ENCODE data around the gene ZNF223. TPM values are rescaled to one million over a fixed set of nuclear protein-coding genes. Genes with fewer than 3 reads are reported as not detected.

The ZNF223 gene
- total and polyA plus RNA-seq, 9 of the 15 experiments (the other 6 are each of a cell fraction or from before 2014, with no cell fraction given) = 0.21 to 1.8 (median 0.71) TPM

GRCh38 chr19:44025217-44025936 is 26.5 kb upstream of the ZNF223 start, which contains the start of gene ZNF222 (continued):
- TF ChIP-seq ARID3A (IDR thresholded peaks at IDR 0.05; ENCODE audit: borderline replicate concordance, low read depth, low read length) = no peak
- no peak for TF ChIP-seq TOE1 (IDR thresholded peaks at IDR 0.05; ENCODE audit: borderline replicate concordance)
- TF ChIP-seq TOE1 (CRISPR knock-in tag; IDR thresholded peaks at IDR 0.05; ENCODE audit: borderline replicate concordance, low read depth) = no peak
- TF ChIP-seq, protein P1, sequence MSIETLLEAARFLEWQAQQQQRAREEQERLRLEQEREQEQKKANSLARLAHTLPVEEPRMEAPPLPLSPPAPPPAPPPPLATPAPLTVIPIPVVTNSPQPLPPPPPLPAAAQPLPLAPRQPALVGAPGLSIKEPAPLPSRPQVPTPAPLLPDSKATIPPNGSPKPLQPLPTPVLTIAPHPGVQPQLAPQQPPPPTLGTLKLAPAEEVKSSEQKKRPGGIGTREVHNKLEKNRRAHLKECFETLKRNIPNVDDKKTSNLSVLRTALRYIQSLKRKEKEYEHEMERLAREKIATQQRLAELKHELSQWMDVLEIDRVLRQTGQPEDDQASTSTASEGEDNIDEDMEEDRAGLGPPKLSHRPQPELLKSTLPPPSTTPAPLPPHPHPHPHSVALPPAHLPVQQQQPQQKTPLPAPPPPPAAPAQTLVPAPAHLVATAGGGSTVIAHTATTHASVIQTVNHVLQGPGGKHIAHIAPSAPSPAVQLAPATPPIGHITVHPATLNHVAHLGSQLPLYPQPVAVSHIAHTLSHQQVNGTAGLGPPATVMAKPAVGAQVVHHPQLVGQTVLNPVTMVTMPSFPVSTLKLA (conservative IDR thresholded peaks at IDR 0.05) = peak in 1 of 2 experiments; percentile 41; a peak in 1 of 4 replicates
- peak; percentile 85 for TF ChIP-seq ZNF143 (CRISPR knock-in tag; IDR thresholded peaks at IDR 0.05)
- no peak for TF ChIP-seq ZNF77 (CRISPR knock-in tag; IDR thresholded peaks at IDR 0.05)
- TF ChIP-seq RAD51 (IDR thresholded peaks at IDR 0.05; ENCODE audit: borderline replicate concordance, low read depth) = no peak
- peak; percentile 92 for TF ChIP-seq GABPA (tag; conservative IDR thresholded peaks at IDR 0.05; ENCODE audit: low read depth)
- TF ChIP-seq, protein P2, sequence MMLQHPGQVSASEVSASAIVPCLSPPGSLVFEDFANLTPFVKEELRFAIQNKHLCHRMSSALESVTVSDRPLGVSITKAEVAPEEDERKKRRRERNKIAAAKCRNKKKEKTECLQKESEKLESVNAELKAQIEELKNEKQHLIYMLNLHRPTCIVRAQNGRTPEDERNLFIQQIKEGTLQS (IDR thresholded peaks at IDR 0.05) = peak; percentile 53; the same call in 1 of the 2 replicates
- TF ChIP-seq, protein P2 (CRISPR knock-in tag; conservative IDR thresholded peaks at IDR 0.05) = no peak
- TF ChIP-seq ZNF239 (CRISPR knock-in tag; IDR thresholded peaks at IDR 0.05) = no peak
- no peak for TF ChIP-seq ZBTB17 (CRISPR knock-in tag; IDR thresholded peaks at IDR 0.05)
- TF ChIP-seq ZC3H8 (IDR thresholded peaks at IDR 0.05) = no peak
- TF ChIP-seq SRSF7 (optimal IDR thresholded peaks at IDR 0.05; ENCODE audit: low read depth, low read length) = no peak
- no peak for TF ChIP-seq MYBL2 (IDR thresholded peaks at IDR 0.05; ENCODE audit: low read depth)
- TF ChIP-seq MYBL2 (CRISPR knock-in tag; IDR thresholded peaks at IDR 0.05; ENCODE audit: borderline replicate concordance) = no peak
- no peak for TF ChIP-seq SMARCC2 (IDR thresholded peaks at IDR 0.05; ENCODE audit: low read depth)
- no peak for TF ChIP-seq MEIS2 (IDR thresholded peaks at IDR 0.05; ENCODE audit: partially characterized antibody)
- no peak for TF ChIP-seq ZNF785 (CRISPR knock-in tag; IDR thresholded peaks at IDR 0.05)
- TF ChIP-seq, protein P3, sequence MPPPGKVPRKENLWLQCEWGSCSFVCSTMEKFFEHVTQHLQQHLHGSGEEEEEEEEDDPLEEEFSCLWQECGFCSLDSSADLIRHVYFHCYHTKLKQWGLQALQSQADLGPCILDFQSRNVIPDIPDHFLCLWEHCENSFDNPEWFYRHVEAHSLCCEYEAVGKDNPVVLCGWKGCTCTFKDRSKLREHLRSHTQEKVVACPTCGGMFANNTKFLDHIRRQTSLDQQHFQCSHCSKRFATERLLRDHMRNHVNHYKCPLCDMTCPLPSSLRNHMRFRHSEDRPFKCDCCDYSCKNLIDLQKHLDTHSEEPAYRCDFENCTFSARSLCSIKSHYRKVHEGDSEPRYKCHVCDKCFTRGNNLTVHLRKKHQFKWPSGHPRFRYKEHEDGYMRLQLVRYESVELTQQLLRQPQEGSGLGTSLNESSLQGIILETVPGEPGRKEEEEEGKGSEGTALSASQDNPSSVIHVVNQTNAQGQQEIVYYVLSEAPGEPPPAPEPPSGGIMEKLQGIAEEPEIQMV (tag; conservative IDR thresholded peaks at IDR 0.05; ENCODE audit: low read depth) = no peak
- no peak for TF ChIP-seq ZNF280A (IDR thresholded peaks at IDR 0.05; ENCODE audit: low read depth, partially characterized antibody)
- TF ChIP-seq ZNF316 (IDR thresholded peaks at IDR 0.05) = peak; percentile 47; the same call in 1 of the 2 replicates
